GM12878 (cell line): ENCODE results near the gene CSF3. TPM values are rescaled to one million over a fixed set of nuclear protein-coding genes. Genes with fewer than 3 reads are reported as not detected.

Experiments
- BACH1 ChIP-seq: fragments of 450-650 bp; IDR thresholded peaks from 2 replicates; pipeline ENCODE4 v1.6.1; 2017; ENCODE audit warnings: mild to moderate bottlenecking, borderline replicate concordance
- BMI1 ChIP-seq: fragments of 450-650 bp; IDR thresholded peaks from 2 replicates; pipeline ENCODE4 v1.6.1; 2016; ENCODE audit warnings: mild to moderate bottlenecking, moderate library complexity, borderline replicate concordance
- BRCA1 ChIP-seq: IDR thresholded peaks from 2 replicates; pipeline ENCODE4 v1.6.1; 2011; ENCODE audit warnings: low read depth, low read length, improper control_type of control experiment
- EED ChIP-seq: sonication (generic); IDR thresholded peaks from 2 replicates; pipeline ENCODE4 v1.6.1; 2016; ENCODE audit warnings: antibody characterized with exemption, low read depth
- EGR1 ChIP-seq, 2 experiments: IDR thresholded peaks; 1 replicate in 1 of 2; 2 replicates in 1 of 2; pipeline ENCODE4 v1.6.1; 2011 to 2012; ENCODE audit warnings: low read depth in 2 of 2, low read length in 2 of 2, borderline replicate concordance in 1 of 2, mild to moderate bottlenecking in 1 of 2, moderate library complexity in 1 of 2
- HSF1 ChIP-seq: fragments of 150-350 bp; IDR thresholded peaks from 2 replicates; pipeline ENCODE4 v1.6.1; 2014; ENCODE audit warnings: mild to moderate bottlenecking, low read depth, low read length
- KAT2A ChIP-seq: conservative IDR thresholded peaks from 2 replicates; pipeline ENCODE4 v1.6.1; 2011; ENCODE audit warnings: low read depth, low read length; ENCODE audit not compliant: control insufficient read depth
- KDM1A ChIP-seq: fragments of 200-600 bp; sonication (generic); IDR thresholded peaks from 2 replicates; pipeline ENCODE4 v1.6.1; 2016; ENCODE audit warnings: borderline replicate concordance
- PAX8 ChIP-seq: fragments of 450-650 bp; IDR thresholded peaks from 2 replicates; pipeline ENCODE4 v1.6.1; 2017; ENCODE audit warnings: mild to moderate bottlenecking, moderate library complexity
- POU2F2 ChIP-seq: IDR thresholded peaks from 3 replicates; pipeline ENCODE4 v1.6.1; 2011; ENCODE audit warnings: low read depth, mild to moderate bottlenecking, low read length, borderline replicate concordance
- RUNX3 ChIP-seq: IDR thresholded peaks from 2 replicates; pipeline ENCODE4 v1.6.1; 2012; ENCODE audit warnings: low read length, inconsistent platforms
- SREBF1 ChIP-seq: IDR thresholded peaks from 2 replicates; pipeline ENCODE4 v1.6.1; 2012; ENCODE audit warnings: mild to moderate bottlenecking, low read length
- ZBTB40 ChIP-seq: fragments of 450-650 bp; IDR thresholded peaks from 2 replicates; pipeline ENCODE4 v1.6.1; 2016; ENCODE audit warnings: mild to moderate bottlenecking, moderate library complexity, borderline replicate concordance
- ZNF384 ChIP-seq: IDR thresholded peaks from 2 replicates; pipeline ENCODE4 v1.6.1; 2012; ENCODE audit warnings: low read depth, mild to moderate bottlenecking, low read length, improper control_type of control experiment, borderline replicate concordance
- polyA plus RNA-seq, 11 experiments: library from polyadenylated mRNA; depleted of rRNA in 4 of 11; unstranded in 6 of 11; stranded (reverse) in 5 of 11; fragments of >200 nt; fragmentation: Nextera tagmentation in 4 of 11; fragmentation: Illumina TruSeq in 1 of 11; extraction: Ambion mirVana in 4 of 11; extraction: Trizol in 1 of 11; gene quantifications; 1 replicate in 1 of 11; 2 replicates in 10 of 11; pipeline versions ENCODE4 v1.2.1 to v1.2.3, GENCODE V29; 2011 to 2016; ENCODE audit warnings: inconsistent platforms in 2 of 11, missing spikeins in 2 of 11, low read depth in 1 of 11
- total RNA-seq, 4 experiments: library from RNA; depleted of rRNA in 3 of 4; stranded (reverse); fragments of >200 nt in 3 of 4; fragmentation: Illumina TruSeq in 1 of 4; extraction: Trizol in 1 of 4; gene quantifications; 2 replicates each; pipeline versions ENCODE4 v1.2.1 to v1.2.3, GENCODE V29; 2013 to 2021
- TF ChIP-seq, protein P1 (sequence below): fragments of 450-650 bp; IDR thresholded peaks from 2 replicates; pipeline ENCODE4 v1.6.1; 2017; ENCODE audit warnings: mild to moderate bottlenecking, low read depth, inconsistent platforms; ENCODE audit not compliant: poor library complexity, severe bottlenecking
- TF ChIP-seq, protein P2 (sequence below), 3 experiments: IDR thresholded peaks in 2 of 3; conservative IDR thresholded peaks in 1 of 3; 2 replicates each; pipeline ENCODE4 v1.5.1; 2011; ENCODE audit warnings: low read depth in 3 of 3, low read length in 3 of 3, mild to moderate bottlenecking in 3 of 3, control low read depth in 2 of 3, moderate library complexity in 2 of 3, inconsistent platforms in 1 of 3, mixed read lengths in 1 of 3; ENCODE audit not compliant: control insufficient read depth in 2 of 3, insufficient read depth in 1 of 3; ENCODE audit errors: extremely low read depth in 1 of 3
- TF ChIP-seq, protein P3 (sequence below): IDR thresholded peaks from 2 replicates; pipeline ENCODE4 v1.6.1; 2012; ENCODE audit warnings: low read depth, low read length, improper control_type of control experiment

The CSF3 gene
- total and polyA plus RNA-seq, 10 of the 15 experiments (the other 5 are each of a cell fraction or from before 2014, with no cell fraction given) = 0.09 to 0.28 (median 0.12) TPM; not detected in 5

- TF ChIP-seq, protein P1, sequence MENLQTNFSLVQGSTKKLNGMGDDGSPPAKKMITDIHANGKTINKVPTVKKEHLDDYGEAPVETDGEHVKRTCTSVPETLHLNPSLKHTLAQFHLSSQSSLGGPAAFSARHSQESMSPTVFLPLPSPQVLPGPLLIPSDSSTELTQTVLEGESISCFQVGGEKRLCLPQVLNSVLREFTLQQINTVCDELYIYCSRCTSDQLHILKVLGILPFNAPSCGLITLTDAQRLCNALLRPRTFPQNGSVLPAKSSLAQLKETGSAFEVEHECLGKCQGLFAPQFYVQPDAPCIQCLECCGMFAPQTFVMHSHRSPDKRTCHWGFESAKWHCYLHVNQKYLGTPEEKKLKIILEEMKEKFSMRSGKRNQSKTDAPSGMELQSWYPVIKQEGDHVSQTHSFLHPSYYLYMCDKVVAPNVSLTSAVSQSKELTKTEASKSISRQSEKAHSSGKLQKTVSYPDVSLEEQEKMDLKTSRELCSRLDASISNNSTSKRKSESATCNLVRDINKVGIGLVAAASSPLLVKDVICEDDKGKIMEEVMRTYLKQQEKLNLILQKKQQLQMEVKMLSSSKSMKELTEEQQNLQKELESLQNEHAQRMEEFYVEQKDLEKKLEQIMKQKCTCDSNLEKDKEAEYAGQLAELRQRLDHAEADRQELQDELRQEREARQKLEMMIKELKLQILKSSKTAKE = peak; percentile 82
- TF ChIP-seq HSF1 (peak; percentile 61; the same call in 1 of the 2 replicates), KAT2A (no peak), EED (no peak), KDM1A (no peak), POU2F2 (peak; percentile 73; the same call in 2 of the 3 replicates), ZBTB40 (peak; percentile 47; the same call in 1 of the 2 replicates), RUNX3 (peak; percentile 45), PAX8 (no peak), BRCA1 (peak; percentile 56), BACH1 (peak; percentile 82), ZNF384 (no peak), BMI1 (no peak), SREBF1 (no peak), EGR1 (IDR thresholded peaks at IDR 0.05; ENCODE audit: borderline replicate concordance in 1 of 2, low read depth in 2 of 2, low read length in 2 of 2) (peak in 1 of 2 experiments; percentile 53; a peak in 1 of 3 replicates)
- TF ChIP-seq, protein P2, sequence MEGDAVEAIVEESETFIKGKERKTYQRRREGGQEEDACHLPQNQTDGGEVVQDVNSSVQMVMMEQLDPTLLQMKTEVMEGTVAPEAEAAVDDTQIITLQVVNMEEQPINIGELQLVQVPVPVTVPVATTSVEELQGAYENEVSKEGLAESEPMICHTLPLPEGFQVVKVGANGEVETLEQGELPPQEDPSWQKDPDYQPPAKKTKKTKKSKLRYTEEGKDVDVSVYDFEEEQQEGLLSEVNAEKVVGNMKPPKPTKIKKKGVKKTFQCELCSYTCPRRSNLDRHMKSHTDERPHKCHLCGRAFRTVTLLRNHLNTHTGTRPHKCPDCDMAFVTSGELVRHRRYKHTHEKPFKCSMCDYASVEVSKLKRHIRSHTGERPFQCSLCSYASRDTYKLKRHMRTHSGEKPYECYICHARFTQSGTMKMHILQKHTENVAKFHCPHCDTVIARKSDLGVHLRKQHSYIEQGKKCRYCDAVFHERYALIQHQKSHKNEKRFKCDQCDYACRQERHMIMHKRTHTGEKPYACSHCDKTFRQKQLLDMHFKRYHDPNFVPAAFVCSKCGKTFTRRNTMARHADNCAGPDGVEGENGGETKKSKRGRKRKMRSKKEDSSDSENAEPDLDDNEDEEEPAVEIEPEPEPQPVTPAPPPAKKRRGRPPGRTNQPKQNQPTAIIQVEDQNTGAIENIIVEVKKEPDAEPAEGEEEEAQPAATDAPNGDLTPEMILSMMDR (IDR thresholded peaks at IDR 0.05 in 2 of 3, conservative IDR thresholded peaks at IDR 0.05 in 1 of 3; ENCODE audit: control insufficient read depth in 2 of 3, extremely low read depth in 1 of 3, insufficient read depth in 1 of 3, low read depth in 3 of 3, low read length in 3 of 3) = peak; percentile 80 to 97 (median 92)
- TF ChIP-seq, protein P3, sequence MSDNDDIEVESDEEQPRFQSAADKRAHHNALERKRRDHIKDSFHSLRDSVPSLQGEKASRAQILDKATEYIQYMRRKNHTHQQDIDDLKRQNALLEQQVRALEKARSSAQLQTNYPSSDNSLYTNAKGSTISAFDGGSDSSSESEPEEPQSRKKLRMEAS = peak; percentile 91
Measured at GRCh38 chr17:39980351-39981206, 34.7 kb upstream of the CSF3 start, which contains the start of gene PSMD3 (continued).
